LNCaP clone FGC (cell line): ENCODE data around the gene KRTAP10-6.
"Not testable (repeated sequence)": the region's sequence is repeated elsewhere in the genome, so short reads cannot be mapped to it uniquely, and the experiment has no call there.

Experiments used
- DNase-seq: peaks from one replicate; pipeline ENCODE4 v3.0.0-alpha.2; 2011; ENCODE audit warnings: low read depth
- H3K4me3 ChIP-seq: 2 replicates; pipeline ENCODE4 v1.5.1; 2011; ENCODE audit warnings: mild to moderate bottlenecking, low read depth, low read length, control low read depth
- CTCF ChIP-seq: IDR thresholded peaks from 2 replicates; pipeline ENCODE4 v1.5.1; 2012; ENCODE audit warnings: mild to moderate bottlenecking; ENCODE audit not compliant: control insufficient read depth, insufficient read depth; ENCODE audit errors: extremely low read depth

KRTAP10-6 gene

GRCh38 chr21:44612669-44613229, 20.4 kb upstream of the KRTAP10-6 start:
- no peak for DNase-seq
- TF ChIP-seq CTCF = no peak
- H3K4me3 ChIP-seq = no peak overlapping the region

GRCh38 chr21:44612029-44612486, 19.8 kb upstream of the KRTAP10-6 start, which contains the start of gene KRTAP10-8:
Gene KRTAP10-8 (plus strand): TSS chr21:44612079. CDS start chr21:44612101, 22 bp downstream.
- no peak for TF ChIP-seq CTCF
- DNase-seq = no peak
- no peak within 1 kb of the TSS for H3K4me3 ChIP-seq

DNA sequence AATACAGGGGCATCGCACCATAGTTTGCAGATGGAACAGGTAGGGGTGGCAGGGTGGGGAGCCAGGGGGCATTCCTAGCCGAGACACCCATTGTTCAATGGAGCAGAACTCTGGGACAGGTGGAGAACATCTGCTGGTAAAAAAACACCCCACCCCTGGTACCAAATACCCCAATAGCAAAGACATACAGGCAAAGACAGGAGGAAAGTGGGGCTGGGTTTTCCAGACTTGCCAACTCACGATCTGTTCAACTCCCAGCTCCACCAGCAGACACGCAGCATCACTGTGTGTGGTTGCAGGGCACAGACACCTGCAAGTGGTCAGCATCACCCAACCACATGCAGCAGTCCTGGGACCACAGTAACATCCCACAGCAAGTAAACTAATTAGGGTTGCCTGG, 19.2 kb upstream of the KRTAP10-6 start:
- no peak overlapping the region for H3K4me3 ChIP-seq
- DNase-seq = no peak
- TF ChIP-seq CTCF = no peak

GRCh38 chr21:44610157-44610843, 18.0 kb upstream of the KRTAP10-6 start:
- DNase-seq, H3K4me3 ChIP-seq: not testable (repeated sequence)

DNA sequence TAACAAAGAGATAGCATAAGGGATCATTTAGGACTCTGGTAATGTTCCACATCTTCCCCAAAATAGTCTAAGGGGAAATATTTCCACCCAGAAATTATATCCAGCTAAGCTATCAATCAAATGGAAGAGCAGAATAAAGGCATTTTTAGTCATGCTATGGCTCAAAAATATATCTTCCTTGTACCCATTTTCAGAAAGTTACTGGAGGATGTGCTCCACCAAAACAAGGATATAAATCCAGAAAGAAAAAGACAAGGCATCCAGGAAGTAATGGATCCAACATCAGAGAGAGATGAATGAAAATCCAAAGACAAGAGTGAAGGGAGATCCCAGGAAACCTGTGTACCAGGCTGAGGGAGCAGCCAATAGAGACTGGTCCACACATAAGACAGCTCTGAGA, 16.9 kb upstream of the KRTAP10-6 start:
- no peak for TF ChIP-seq CTCF
- no peak for DNase-seq
- no peak overlapping the region for H3K4me3 ChIP-seq

DNA sequence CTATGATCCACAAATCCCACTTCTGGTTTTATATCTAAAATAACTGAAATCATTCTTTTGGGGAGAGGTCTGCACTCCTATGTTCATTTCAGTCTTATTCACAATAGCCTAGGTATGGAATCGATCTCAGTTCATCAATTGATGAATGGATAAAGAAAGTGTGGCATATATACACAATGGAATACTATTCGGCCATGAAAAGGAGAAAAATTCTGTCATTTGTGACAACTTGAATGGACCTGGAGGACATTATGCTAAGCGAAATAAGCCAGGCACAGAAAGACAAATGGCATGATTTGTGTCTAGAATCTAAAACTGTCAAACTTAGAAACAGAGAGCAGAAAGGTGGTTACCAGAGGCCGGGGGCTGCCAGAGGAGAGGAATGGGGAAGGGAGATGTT, 14.2 kb upstream of the KRTAP10-6 start:
- H3K4me3 ChIP-seq = no peak overlapping the region
- no peak for TF ChIP-seq CTCF

DNA sequence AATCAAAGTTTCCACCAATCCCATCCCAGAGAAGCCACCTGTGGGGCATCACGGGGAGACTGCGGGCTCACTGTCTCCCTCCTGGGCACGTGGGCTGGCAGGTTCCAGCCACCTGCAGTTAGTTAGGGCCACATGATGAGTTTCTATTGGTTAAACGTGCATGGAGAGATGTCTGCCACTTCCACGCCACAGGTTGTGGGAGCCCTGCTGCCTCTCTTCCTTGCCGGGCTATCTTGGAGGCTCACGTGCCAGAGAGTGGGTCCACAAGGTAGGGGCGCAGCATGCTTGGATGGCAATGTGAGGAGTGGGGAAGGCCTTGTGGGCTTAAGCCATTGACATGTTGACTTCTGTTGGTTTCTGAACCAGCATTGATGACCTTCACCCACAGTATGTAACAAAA, 11.6 kb upstream of the KRTAP10-6 start:
- TF ChIP-seq CTCF = no peak
- no peak overlapping the region for H3K4me3 ChIP-seq
- no peak for DNase-seq

More for the DNA sequence above, 14.2 kb upstream of the KRTAP10-6 start:
- no peak for DNase-seq
